ENCODE measurements around the gene GPR158.

DNA sequence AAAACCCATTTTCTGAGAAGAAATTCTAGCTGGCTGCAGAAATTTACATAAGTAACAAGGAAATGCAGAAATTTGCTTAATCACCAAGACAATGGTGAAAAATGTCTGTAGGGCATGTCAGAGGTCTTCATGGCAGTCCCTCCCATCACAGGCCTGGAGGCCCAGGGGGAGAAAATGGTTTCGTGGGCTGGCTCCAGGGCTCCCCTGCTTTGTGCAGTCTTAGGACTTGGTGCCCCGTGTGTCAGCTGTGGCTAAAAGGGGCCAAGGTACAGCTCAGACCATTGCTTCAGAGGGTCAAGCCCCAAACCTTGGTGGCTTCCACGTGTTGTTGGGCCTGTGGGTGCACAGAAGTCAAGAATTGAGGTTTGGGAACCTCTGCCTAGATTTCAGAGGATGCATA is 215.9 kb downstream of the GPR158 start:
- TF ChIP-seq CTCF (conservative IDR thresholded peaks at IDR 0.05; ENCODE audit: low read length) (no peak), EZH2phosphoT487 (IDR thresholded peaks at IDR 0.05; ENCODE audit: borderline replicate concordance, low read depth, low read length) (no peak)

All from OCI-LY7 (cell line).